A549 (cell line): ENCODE measurements around the gene AURKA. TPM values are rescaled to one million over a fixed set of nuclear protein-coding genes. Genes with fewer than 3 reads are reported as not detected.

Experiments
- ATAC-seq, 2 experiments: fragments of 200-7000 bp in 1 of 2; fragments of >200 bp in 1 of 2; cut with Nextera tagmentation in 1 of 2; cut with Tn5 transposase in 1 of 2; 3 replicates each; pipeline versions ENCODE4 v1.8.0 to v1.9.1; 2018 to 2020; ENCODE audit warnings: mild to moderate bottlenecking in 1 of 2, moderate library complexity in 1 of 2
- CTCF ChIA-PET: fragments of 300-600 bp; sonication (Branson Sonifier 250); formaldehyde crosslinking; extraction: SDS; loops from one replicate; lab custom pipeline; 2021; ENCODE audit warnings: antibody characterized with exemption, inconsistent platforms; lab: Yijun Ruan, JAX
- POLR2A ChIA-PET: fragments of 350-600 bp; formaldehyde crosslinking; extraction: SDS; loops from one replicate; lab custom pipeline; 2021; ENCODE audit warnings: antibody characterized with exemption, inconsistent platforms; lab: Yijun Ruan, JAX
- DNase-seq, 2 experiments: peaks; one replicate each; pipeline versions ENCODE4 v3.0.0 to v3.0.0-alpha.2; 2011 to 2016; ENCODE audit warnings: low read depth in 1 of 2, low spot score in 1 of 2
- FAIRE-seq: peaks from 2 replicates; lab custom pipeline; 2011; peaks lifted over from hg19 to GRCh38; lab: Jason Lieb, UNC
- H3K27ac ChIP-seq, 2 experiments: fragments of >200 bp; sonication (Bioruptor Twin); formaldehyde crosslinking; 3 replicates each; pipeline ENCODE4 v1.5.1; 2016 to 2017
- H3K4me1 ChIP-seq: fragments of >200 bp; sonication (Bioruptor Twin); formaldehyde crosslinking; 3 replicates; pipeline ENCODE4 v1.6.1; 2016
- H3K4me2 ChIP-seq: fragments of >200 bp; sonication (Bioruptor Twin); formaldehyde crosslinking; 3 replicates; pipeline ENCODE4 v1.6.1; 2016
- H3K4me3 ChIP-seq: fragments of >200 bp; sonication (Bioruptor Twin); formaldehyde crosslinking; 3 replicates; pipeline ENCODE4 v1.5.1; 2016
- H3K9me3 ChIP-seq: fragments of >200 bp; sonication (Bioruptor Twin); formaldehyde crosslinking; 3 replicates; pipeline ENCODE4 v1.6.1; 2016
- ATOH8 ChIP-seq: fragments of 250-450 bp; sonication (Bioruptor Pico); IDR thresholded peaks from 2 replicates; pipeline ENCODE4 v1.5.0; 2020; ENCODE audit warnings: low read depth, mild to moderate bottlenecking, moderate library complexity
- CBX2 ChIP-seq: fragments of 200-600 bp; sonication (generic); IDR thresholded peaks from 2 replicates; pipeline ENCODE4 v1.6.1; 2016; ENCODE audit warnings: low read depth, mild to moderate bottlenecking, borderline replicate concordance
- CEBPB ChIP-seq, 2 experiments: fragments of >200 bp in 1 of 2; sonication (Bioruptor Twin) in 1 of 2; formaldehyde crosslinking in 1 of 2; IDR thresholded peaks; 2 replicates each; pipeline ENCODE4 v1.6.1; 2012 to 2016
- CHD4 ChIP-seq: fragments of 200-600 bp; sonication (generic); IDR thresholded peaks from 2 replicates; pipeline ENCODE4 v1.6.1; 2016; ENCODE audit warnings: antibody characterized with exemption, mild to moderate bottlenecking, borderline replicate concordance
- E2F6 ChIP-seq: IDR thresholded peaks from 2 replicates; pipeline ENCODE4 v1.6.1; 2012; ENCODE audit warnings: low read depth, borderline replicate concordance
- ELK1 ChIP-seq: fragments of 150-350 bp; IDR thresholded peaks from 2 replicates; pipeline ENCODE4 v1.6.1; 2014; ENCODE audit warnings: low read depth, mild to moderate bottlenecking, low read length
- EP300 ChIP-seq, 2 experiments: fragments of >200 bp; sonication (Bioruptor Twin); formaldehyde crosslinking; IDR thresholded peaks; 2 replicates in 1 of 2; 3 replicates in 1 of 2; pipeline ENCODE4 v1.6.1; 2016 to 2017
- FOSB ChIP-seq: fragments of 250-450 bp; sonication (Bioruptor Pico); IDR thresholded peaks from 2 replicates; pipeline ENCODE4 v1.5.0; 2020; ENCODE audit warnings: mild to moderate bottlenecking, moderate library complexity
- FOSL2 ChIP-seq, 2 experiments: fragments of 450-650 bp in 1 of 2; fragments of >200 bp in 1 of 2; sonication (Bioruptor Twin) in 1 of 2; formaldehyde crosslinking; IDR thresholded peaks; 2 replicates each; pipeline versions ENCODE4 v1.5.0 to v1.6.1; 2016 to 2020; ENCODE audit warnings: mild to moderate bottlenecking in 1 of 2, moderate library complexity in 1 of 2
- GATA3 ChIP-seq: IDR thresholded peaks from 2 replicates; pipeline ENCODE4 v1.6.1; 2012; ENCODE audit warnings: borderline replicate concordance
- HEYL ChIP-seq: fragments of 250-450 bp; sonication (Bioruptor Pico); IDR thresholded peaks from 2 replicates; pipeline ENCODE4 v1.8.0; 2021; ENCODE audit warnings: mild to moderate bottlenecking, moderate library complexity
- HMGXB4 ChIP-seq: fragments of 250-450 bp; sonication (Bioruptor Pico); IDR thresholded peaks from 2 replicates; pipeline ENCODE4 v1.5.0; 2021; ENCODE audit warnings: mild to moderate bottlenecking, moderate library complexity, borderline replicate concordance
- HOXB13 ChIP-seq: fragments of 250-450 bp; sonication (Bioruptor Pico); IDR thresholded peaks from 2 replicates; pipeline ENCODE4 v1.5.0; 2020; ENCODE audit warnings: low read depth, mild to moderate bottlenecking, moderate library complexity
- JUNB ChIP-seq: fragments of >200 bp; sonication (Bioruptor Twin); formaldehyde crosslinking; IDR thresholded peaks from 2 replicates; pipeline ENCODE4 v1.6.1; 2016
- MAFK ChIP-seq: fragments of 450-650 bp; IDR thresholded peaks from 2 replicates; pipeline ENCODE4 v1.6.1; 2014; ENCODE audit not compliant: partially characterized antibody
- NFE2L2 ChIP-seq: fragments of 150-350 bp; conservative IDR thresholded peaks from 2 replicates; pipeline ENCODE4 v1.6.1; 2014; ENCODE audit warnings: low read length
- PBX3 ChIP-seq: IDR thresholded peaks from 2 replicates; pipeline ENCODE4 v1.6.1; 2012
- POLR2A ChIP-seq: IDR thresholded peaks from 2 replicates; pipeline ENCODE4 v1.6.1; 2012; ENCODE audit warnings: mild to moderate bottlenecking, low read length
- POLR2AphosphoS2 ChIP-seq: conservative IDR thresholded peaks from 2 replicates; pipeline ENCODE4 v1.6.1; 2012; ENCODE audit warnings: low read length, improper control_type of control experiment, inconsistent platforms
- RARB ChIP-seq: fragments of 250-450 bp; sonication (Bioruptor Pico); IDR thresholded peaks from 2 replicates; pipeline ENCODE4 v1.8.0; 2021; ENCODE audit warnings: mild to moderate bottlenecking, moderate library complexity
- RCOR1 ChIP-seq: fragments of 150-350 bp; IDR thresholded peaks from 2 replicates; pipeline ENCODE4 v1.6.1; 2014; ENCODE audit warnings: antibody characterized with exemption, low read length, low read depth
- RFX5 ChIP-seq: fragments of 450-650 bp; IDR thresholded peaks from 2 replicates; pipeline ENCODE4 v1.7.1; 2014; ENCODE audit warnings: antibody characterized with exemption, mild to moderate bottlenecking, moderate library complexity
- RNF2 ChIP-seq: fragments of 200-600 bp; sonication (generic); IDR thresholded peaks from 2 replicates; pipeline ENCODE4 v1.6.1; 2016; ENCODE audit warnings: low read depth, mild to moderate bottlenecking, antibody characterized with exemption, moderate library complexity, borderline replicate concordance
- SREBF2 ChIP-seq: fragments of 450-650 bp; IDR thresholded peaks from 2 replicates; pipeline ENCODE4 v1.6.1; 2014; ENCODE audit warnings: mild to moderate bottlenecking, moderate library complexity
- TFCP2L1 ChIP-seq: fragments of 250-450 bp; sonication (Bioruptor Pico); IDR thresholded peaks from 2 replicates; pipeline ENCODE4 v1.5.0; 2021; ENCODE audit warnings: mild to moderate bottlenecking
- USF2 ChIP-seq: fragments of 450-650 bp; IDR thresholded peaks from 2 replicates; pipeline ENCODE4 v1.6.1; 2014; ENCODE audit warnings: antibody characterized with exemption
- ZC3H11A ChIP-seq: fragments of 450-650 bp; IDR thresholded peaks from 2 replicates; pipeline ENCODE4 v1.6.1; 2014; ENCODE audit warnings: antibody characterized with exemption, mild to moderate bottlenecking
- ZSCAN20 ChIP-seq: fragments of 250-450 bp; sonication (Bioruptor Pico); IDR thresholded peaks from 2 replicates; pipeline ENCODE4 v1.8.0; 2022; ENCODE audit warnings: mild to moderate bottlenecking, moderate library complexity
- WGBS: methylation state at CpG from one replicate; pipeline ENCODE4 v1.1.6; 2017; ENCODE audit errors: missing lambda C conversion rate; 5-methylcytosine and 5-hydroxymethylcytosine counted together
- polyA plus RNA-seq, 4 experiments: library from polyadenylated mRNA; depleted of rRNA in 3 of 4; stranded (reverse); fragments of >200 nt; fragmentation: RNase III in 1 of 4; extraction: RNeasy Plus Mini Kit Qiagen cat#74134 plus additional on column Dnase treatment in 1 of 4; gene quantifications; 2 replicates in 3 of 4; 3 replicates in 1 of 4; pipeline ENCODE4 v1.2.3, GENCODE V29; 2011 to 2017
- TF ChIP-seq, protein P1 (sequence below): fragments of >200 bp; sonication (Bioruptor Twin); formaldehyde crosslinking; IDR thresholded peaks from 2 replicates; pipeline ENCODE4 v1.6.1; 2016
- TF ChIP-seq, protein P2 (sequence below): IDR thresholded peaks from 2 replicates; pipeline ENCODE4 v1.6.1; 2012

The AURKA gene
- polyA plus RNA-seq, 2 of the 4 experiments (the other 2 are of a cell fraction) = 117 to 123 TPM

DNA sequence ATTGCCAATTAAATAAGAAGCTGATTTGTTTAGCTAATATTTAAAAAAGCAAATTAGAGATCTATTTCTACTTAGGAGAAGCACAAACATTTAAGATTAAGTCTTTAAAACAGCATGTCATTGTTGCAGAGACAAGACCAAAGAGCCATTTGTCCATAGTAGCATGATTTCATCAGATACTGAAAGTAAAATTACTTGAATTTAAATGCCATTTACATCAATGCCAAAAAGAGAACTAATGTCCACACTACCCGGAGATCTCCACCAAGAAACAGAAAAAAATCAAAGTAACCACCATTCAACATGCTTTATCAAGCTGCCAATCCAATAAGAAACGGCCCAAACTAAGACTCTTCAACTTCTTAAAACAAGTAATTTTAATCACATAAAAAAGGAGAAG is 15.7 kb downstream of the AURKA start:
- CTCF ChIA-PET = interaction anchor here (1.7 kb wide), 1 partner anchor 8 kb away, joined by 5 read pairs; no protein-coding TSS in a partner anchor
- ATAC-seq (no peak), FAIRE-seq (no peak), DNase-seq (no peak)
- Histone ChIP-seq H3K4me1 (peaks cover 11% of the 10 kb centered on the region), H3K4me3 (no peak overlapping the region), H3K27ac (0 out of 6 replicates have a peak overlapping the region, but pooled peaks of 1 of the 2 experiments have one; percentile 1), H3K9me3 (no peaks in the 10 kb centered on the region), H3K4me2 (no peak overlapping the region)
- TF ChIP-seq, protein P1, sequence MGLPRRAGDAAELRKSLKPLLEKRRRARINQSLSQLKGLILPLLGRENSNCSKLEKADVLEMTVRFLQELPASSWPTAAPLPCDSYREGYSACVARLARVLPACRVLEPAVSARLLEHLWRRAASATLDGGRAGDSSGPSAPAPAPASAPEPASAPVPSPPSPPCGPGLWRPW = no peak
- TF ChIP-seq JUNB (no peak), POLR2AphosphoS2 (no peak), HOXB13 (CRISPR knock-in tag) (no peak), HMGXB4 (CRISPR knock-in tag) (no peak), EP300 (IDR thresholded peaks at IDR 0.05) (no peak), CEBPB (IDR thresholded peaks at IDR 0.05) (no peak), GATA3 (no peak), CHD4 (no peak), USF2 (no peak), NFE2L2 (no peak), FOSB (CRISPR knock-in tag) (no peak), ELK1 (no peak), RARB (CRISPR knock-in tag) (no peak), E2F6 (no peak), POLR2A (no peak), PBX3 (no peak), RCOR1 (no peak)
- TF ChIP-seq, protein P2, sequence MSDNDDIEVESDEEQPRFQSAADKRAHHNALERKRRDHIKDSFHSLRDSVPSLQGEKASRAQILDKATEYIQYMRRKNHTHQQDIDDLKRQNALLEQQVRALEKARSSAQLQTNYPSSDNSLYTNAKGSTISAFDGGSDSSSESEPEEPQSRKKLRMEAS = no peak
- 82% methylated on average over 2 of the region's 2 CpGs for WGBS
- POLR2A ChIA-PET = interaction anchor here (1.6 kb wide), 1 partner anchor 16 kb away, joined by 5 read pairs; the partner anchor contains the start of genes AURKA and CSTF1

DNA sequence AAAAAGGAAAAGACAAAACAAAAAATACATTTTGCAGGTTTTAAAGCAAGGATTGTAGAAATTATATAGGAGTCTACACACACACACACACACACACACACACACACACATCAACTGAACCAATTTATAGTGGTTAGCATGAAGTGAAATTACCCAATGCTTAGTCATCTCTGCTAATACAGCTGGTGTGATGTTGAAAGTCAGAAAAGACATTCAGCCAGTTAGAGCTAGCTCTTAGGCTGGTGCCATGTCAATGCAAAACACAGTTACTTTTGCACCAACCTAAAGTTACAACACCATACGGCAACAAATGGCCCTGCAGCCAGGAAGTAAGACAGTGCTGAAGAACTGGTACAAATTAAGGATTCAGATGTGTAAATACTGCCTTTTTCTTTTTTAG is 18.1 kb downstream of the AURKA start:
- POLR2A ChIA-PET = interaction anchor here (1.6 kb wide), 1 partner anchor 18 kb away, joined by 9 read pairs; the partner anchor contains the start of genes AURKA and CSTF1
- FAIRE-seq (no peak), ATAC-seq (peak; percentile 72 to 82), DNase-seq (peak in 1 of 2 experiments; percentile 72)
- no peak overlapping the region for H3K4me3 ChIP-seq
- 64% methylated on average over 1 of the region's 1 CpG for WGBS
- peak overlapping the region in 1 of 2 experiments; percentile 49; a peak in 1 of 6 replicates for H3K27ac ChIP-seq
- peaks cover 11% of the 10 kb centered on the region for H3K4me1 ChIP-seq
- H3K9me3 ChIP-seq = no peaks in the 10 kb centered on the region
- peak overlapping the region; percentile 21; the same call in 2 of the 3 replicates for H3K4me2 ChIP-seq
- TF ChIP-seq RFX5 (no peak), HEYL (CRISPR knock-in tag) (no peak), SREBF2 (no peak), FOSL2 (IDR thresholded peaks at IDR 0.05) (no peak), FOSL2 (CRISPR knock-in tag; IDR thresholded peaks at IDR 0.05) (peak; percentile 85), MAFK (peak; percentile 8), TFCP2L1 (CRISPR knock-in tag) (no peak), JUNB (peak; percentile 20; the same call in 1 of the 2 replicates), RARB (CRISPR knock-in tag) (no peak), CEBPB (IDR thresholded peaks at IDR 0.05) (peak; percentile 46 to 76; a peak in 3 of 4 replicates), ZC3H11A (no peak), CBX2 (no peak), ZSCAN20 (CRISPR knock-in tag) (no peak), ATOH8 (no peak), RNF2 (no peak)
- CTCF ChIA-PET = interaction anchor here (0.6 to 2.0 kb wide), 3 partner anchors 12 to 1033 kb away, joined by 3 to 8 read pairs (median 3); no protein-coding TSS in a partner anchor
